ENCODE results near the gene EIF3L.

- TF ChIP-seq, protein P1, sequence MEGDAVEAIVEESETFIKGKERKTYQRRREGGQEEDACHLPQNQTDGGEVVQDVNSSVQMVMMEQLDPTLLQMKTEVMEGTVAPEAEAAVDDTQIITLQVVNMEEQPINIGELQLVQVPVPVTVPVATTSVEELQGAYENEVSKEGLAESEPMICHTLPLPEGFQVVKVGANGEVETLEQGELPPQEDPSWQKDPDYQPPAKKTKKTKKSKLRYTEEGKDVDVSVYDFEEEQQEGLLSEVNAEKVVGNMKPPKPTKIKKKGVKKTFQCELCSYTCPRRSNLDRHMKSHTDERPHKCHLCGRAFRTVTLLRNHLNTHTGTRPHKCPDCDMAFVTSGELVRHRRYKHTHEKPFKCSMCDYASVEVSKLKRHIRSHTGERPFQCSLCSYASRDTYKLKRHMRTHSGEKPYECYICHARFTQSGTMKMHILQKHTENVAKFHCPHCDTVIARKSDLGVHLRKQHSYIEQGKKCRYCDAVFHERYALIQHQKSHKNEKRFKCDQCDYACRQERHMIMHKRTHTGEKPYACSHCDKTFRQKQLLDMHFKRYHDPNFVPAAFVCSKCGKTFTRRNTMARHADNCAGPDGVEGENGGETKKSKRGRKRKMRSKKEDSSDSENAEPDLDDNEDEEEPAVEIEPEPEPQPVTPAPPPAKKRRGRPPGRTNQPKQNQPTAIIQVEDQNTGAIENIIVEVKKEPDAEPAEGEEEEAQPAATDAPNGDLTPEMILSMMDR (conservative IDR thresholded peaks at IDR 0.05; ENCODE audit: low read depth, low read length): no peak
- TF ChIP-seq EZH2phosphoT487 (IDR thresholded peaks at IDR 0.05; ENCODE audit: borderline replicate concordance, low read length): no peak
Observed at GRCh38 chr22:37832022-37832857, 17.0 kb upstream of the EIF3L start.

Measured in PC-3 (cell line).